HG03039 (cell line): ENCODE results near the gene PPFIA2.

ENCODE experiments used
- ATAC-seq: cut with Tn5 transposase; IDR thresholded peaks from one replicate; pipeline ENCODE4 v1.9.1; 2021; ENCODE audit warnings: mild to moderate bottlenecking, moderate library complexity; ENCODE audit not compliant: unreplicated experiment

PPFIA2 gene

DNA sequence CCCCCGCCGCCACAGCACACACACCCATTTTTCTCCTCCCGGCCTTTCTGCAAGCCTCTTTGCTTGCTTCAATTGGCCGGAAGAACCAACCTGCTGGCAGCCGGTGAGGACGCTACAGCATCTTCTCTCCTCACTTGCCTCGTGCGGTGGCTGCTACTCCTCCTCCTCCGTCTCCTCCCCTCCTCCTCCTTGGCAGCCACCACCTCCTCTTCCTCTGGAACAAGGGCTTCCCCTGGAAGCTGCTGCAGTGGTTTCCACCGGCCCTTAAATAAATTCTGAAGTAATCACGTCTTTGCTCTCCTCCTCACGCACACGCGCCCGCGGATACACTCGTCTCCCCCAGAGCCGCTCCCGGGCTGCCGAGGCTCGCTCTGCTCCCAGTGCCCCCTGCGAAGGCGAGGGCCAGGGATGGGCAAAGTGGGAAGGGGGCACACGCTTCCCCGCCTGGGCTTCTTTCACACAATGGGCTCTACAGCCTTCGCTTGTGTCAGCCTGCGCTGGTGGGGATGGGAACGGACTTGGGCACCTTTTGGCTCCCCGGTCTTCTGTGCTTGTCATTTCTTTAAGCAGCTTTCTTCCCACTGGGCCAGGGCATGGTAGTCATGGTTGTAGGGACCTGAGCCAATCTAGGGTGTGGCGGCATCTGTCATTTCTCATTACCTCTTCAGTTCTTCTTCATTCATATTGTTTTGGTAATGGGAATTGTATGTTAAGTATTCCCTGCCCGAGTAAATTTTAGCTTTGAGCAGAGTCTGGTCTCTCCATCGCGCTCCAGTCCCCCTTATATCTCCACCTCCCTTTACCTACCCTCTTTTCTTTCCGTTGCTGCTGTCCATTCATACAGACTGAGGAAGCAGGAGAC is at the start of gene PPFIA2:
TSS of gene PPFIA2 (minus strand) at position 161 of the 862 bp plus-strand sequence.
- ATAC-seq = no peak

DNA sequence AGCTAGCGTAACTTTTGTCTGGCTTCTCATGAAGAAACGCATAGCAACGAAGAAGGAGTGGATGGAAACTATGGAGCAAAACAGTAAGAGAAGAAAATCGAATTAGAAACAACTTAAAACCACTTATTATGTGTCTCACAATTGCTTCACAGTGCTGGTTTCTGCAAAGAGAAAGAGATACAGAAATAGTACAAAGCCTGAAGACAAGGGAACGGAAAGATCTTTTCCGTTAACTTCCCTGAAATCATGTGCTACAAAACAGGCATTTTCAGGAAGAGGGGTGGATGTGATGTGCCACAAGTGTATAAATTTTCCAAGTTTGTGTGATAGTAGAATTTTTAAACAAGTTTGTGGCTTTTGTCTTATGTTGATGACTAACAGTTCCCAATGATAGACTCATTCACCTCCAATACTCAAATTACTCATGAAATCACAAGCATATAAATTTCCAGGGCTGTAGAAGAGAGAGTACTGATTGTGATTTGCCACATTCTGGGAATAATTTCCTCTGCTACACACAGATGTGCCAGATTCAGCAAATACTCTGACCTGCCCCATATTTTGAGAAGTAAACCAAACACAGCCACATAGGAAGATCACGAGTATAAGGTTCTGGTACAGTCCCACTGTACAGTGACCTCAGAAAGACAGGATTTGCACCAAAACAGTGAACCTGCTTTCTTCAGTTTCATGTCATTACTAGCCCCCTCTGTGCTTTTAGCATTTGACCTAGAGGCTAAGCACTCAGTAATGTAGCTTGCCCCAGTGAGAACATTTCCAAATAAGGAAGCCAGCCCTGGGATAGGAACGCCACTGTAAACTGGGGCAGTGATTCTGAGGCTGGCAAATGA is 41.4 kb upstream of the PPFIA2 start:
- no peak for ATAC-seq

DNA sequence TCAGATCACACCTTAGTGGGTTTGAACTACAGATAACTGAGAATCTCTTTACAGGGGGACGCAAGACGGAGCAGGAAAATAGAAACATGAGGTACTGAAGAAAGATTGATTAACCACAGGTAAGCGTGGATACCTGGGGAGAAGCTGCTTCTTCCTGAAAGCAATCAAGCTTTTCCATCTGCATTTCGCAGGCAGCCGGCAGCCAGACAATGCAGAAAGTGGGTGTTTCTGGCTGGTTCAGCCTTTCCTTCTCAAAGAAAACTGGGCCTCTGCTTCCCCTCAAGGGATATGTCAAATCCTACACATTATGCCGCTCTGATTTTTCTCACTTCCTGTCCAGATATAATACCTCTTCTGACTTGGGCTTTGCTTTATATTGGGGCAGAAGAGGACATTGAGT is 39.1 kb upstream of the PPFIA2 start:
- no peak for ATAC-seq

DNA sequence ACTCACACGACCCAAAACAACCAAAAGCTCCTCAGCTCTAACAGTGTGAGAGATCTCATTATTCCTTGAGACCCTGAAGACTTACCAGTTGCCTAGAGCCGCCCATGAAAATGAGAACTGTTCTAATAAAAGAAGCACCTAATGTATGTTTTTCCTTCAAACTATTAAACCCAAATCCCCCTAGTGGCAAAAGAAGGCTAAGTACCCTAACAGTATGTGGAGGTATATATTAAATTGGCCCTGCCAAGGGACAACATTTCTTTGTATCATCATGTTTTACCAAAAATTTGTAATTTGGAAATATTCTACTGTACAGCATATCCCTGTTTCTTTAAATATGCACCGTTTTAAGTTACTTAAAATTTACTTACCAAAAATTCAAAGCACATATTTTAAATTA is 38.0 kb upstream of the PPFIA2 start:
- peak; percentile 44 for ATAC-seq

DNA sequence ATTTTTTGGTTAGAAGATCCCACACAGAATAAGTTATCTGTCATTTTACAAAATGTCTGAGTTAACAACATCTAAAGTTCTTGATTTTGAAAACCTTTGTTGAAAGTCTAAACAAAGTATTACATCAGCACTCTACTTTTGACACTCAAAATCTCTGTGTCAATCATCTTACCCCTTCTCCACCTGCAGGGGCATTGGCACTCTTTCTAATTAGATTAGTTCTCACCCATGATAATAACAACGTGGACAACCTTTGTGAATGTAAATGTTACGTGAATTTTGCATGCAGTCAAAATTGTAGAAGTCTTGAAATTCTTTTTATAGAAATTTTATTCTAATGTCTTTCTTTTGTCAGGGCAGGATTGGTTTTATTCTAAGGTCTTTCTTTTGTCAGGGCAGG is 33.5 kb upstream of the PPFIA2 start:
- ATAC-seq = no peak

DNA sequence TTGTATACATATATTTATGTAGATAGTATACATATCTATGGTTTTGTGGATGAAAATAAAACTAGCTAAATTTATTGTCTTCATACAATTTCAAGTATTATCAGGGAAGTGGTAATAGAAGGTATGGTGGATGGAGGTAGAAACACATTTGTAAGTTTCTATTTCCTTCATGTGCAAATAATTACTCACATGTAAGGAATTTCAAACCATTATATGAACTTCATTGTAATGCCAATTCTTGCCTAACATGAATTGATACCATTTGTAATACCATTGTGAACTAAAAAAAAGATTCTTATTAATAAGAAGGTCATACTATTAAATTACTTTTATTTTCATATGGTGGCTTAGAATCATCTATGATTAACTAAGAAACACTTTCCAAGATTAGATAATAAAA is 20.1 kb upstream of the PPFIA2 start:
- no peak for ATAC-seq

DNA sequence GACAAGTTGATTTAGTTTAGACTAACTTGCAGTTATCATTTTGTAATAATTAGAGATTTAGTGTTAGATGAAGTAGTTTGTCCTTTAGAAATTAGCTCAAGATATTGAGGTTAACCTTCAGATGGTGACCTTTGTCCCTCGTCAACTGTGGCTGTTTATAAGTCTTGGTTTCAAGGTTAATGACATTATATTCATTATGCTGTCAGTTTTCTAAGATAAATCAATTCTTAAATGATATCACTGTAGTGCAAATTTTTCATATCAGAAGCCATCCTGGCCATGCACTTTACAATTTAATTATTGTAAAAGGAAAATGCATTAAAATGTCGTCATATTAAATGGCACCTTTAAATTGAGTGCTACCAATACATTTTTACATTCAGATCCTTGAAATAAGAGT is 19.6 kb upstream of the PPFIA2 start:
- ATAC-seq = no peak

DNA sequence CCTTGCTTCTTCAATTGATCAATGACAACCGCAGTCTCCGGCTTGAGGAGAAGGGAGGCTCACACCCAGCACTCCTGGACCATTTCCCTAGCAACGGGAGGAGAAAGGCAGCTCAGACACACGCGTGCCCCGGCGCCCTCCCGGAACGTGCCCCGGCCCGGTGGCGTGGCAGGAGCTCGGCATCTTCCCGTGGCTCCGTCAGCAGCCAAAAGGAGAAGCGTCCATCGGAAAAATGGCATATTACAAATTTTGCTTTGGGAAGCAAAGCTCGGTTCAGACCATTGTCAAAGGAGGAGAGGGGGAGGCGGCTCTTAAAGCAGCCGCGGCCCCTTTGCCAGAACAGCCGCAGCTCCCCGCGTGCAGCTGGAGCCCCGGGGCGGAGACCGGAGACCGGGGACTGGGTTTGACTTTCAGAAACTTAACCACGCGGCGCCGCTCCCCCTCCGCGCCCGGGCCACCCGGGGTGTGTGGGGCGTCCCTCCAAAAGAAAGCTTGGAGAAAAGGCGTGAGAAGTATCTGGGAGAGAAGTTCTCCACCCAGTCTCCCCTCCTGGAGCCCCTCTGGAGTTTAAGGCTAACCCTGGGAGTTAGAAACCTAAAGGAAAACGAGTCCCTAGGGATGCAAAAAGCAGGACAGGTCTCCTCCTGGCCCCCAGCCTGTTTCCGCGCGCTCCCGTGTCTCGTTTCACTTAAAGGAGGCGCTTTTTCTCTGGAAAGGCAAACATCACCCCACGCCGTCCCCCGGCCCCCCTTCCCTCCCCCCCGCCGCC is 545 bp downstream of the PPFIA2 start:
- no peak for ATAC-seq

DNA sequence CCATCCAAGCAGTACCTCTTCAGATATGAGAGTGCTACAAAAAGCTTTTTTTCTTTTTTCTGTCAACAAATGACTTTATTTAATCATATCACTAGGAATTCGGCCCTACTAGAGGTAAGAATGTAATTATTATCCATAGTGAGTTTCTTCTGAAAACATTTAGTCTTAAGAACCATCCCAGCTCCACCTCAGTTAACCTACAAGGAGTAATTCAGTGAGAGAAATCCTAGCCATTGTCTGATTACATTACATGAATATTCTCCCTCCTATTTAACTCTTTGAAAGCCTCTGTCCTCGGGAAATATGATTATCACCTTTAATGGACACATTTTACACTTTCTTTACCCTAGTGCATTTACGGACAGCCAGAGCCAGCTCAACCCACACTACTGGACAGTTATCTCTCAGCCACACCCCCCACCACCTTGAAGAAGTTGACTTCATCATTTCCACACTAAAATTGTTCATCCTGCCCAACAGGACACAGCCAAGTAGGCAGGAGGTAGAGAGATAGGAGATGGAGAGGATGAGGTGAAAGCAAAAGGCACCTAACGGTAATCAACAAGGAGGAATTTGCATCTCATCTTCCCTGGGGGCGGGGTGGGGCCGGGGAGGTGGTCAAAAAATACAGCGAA is 1.3 kb downstream of the PPFIA2 start:
- ATAC-seq = no peak

DNA sequence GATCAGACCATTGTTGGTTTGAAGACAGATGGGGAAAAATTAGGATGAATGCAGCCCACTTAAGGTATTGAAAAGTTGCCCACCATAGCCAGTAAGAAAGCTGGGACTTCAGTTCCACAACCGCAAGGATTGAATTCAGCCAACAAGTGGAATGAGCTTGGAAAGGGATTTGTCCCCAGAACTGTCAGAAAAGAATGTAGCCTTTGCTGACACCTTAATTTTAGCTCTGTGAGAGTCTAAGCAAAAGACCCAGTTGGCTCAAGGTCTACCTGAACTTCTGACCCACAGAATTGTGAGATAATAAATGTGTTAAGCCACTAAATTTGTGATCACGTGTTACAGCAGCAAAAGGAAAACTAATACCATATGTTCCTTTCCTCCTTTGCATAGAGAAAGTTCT is 29.4 kb downstream of the PPFIA2 start:
- no peak for ATAC-seq

DNA sequence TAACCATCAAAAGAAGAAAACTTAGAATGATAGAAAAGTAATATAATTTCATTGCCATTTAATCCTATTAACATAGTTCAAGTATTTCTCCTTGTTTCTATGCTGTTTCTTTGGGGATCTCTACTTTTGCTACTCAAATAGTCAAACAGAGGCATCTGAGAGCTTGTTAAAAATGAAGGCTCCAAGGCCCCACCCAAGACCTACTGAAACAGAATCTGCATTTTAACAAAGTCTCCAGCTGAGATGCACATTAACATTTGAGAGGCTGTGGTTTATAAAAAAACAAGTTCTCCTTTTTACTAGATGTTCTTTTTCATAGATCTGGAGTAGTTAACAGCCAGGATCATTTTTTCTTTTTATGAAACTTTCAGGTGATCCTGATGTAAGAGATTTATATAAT is 31.8 kb downstream of the PPFIA2 start:
- no peak for ATAC-seq

DNA sequence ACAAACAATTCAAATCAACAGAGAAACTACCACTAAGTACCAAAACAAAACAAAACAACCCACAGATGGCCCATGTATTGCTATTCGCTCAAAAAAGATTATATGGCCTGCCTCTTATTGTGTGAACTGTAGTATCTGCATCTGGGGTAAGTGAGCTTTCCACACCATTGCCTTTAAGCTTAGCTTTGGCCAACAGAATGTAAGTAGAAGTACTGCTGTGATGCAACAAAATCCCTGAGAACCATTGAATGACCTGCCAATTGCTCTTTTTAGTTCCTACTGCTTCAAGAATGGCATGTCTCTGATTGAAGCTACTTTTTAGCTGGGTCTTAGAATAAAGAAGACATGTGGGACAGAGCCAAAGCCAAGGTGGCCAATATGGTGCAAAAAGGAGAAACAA is 32.5 kb downstream of the PPFIA2 start:
- no peak for ATAC-seq

DNA sequence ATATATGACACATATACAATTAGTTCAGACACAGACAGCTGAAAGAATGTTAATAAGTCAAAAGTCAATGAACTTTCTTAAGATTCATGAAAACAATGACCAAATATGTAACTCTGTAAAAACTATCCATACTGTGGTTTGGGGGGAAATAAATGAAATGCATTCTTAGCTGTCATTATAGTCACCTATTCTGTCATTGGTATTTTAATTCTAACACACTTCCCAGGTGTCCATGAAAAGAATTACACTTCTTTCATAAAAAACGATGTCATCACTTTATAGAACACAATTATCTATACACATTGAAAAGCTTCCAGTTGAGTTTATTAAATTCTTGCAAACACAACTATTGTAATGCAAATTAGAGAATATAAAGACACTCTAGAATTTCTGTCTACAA is 35.8 kb downstream of the PPFIA2 start:
- no peak for ATAC-seq

DNA sequence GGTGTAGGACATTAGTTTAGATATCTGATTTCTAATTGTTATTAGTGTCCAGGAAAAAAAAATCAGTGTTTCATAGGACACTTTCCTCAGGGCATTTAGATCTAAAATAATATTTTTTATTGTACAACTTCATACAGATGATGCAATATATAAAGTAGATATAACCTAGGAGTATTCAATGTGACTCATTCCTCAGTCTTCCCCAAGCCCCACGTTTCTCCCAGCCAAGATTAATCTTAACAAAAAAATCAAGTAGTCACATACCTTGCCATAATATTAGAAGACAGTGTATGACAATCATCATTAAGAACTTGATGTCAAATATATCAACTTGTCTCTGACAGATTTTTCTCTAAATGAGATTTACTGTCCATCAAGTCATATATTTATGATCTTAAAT is 37.1 kb downstream of the PPFIA2 start:
- ATAC-seq = no peak

DNA sequence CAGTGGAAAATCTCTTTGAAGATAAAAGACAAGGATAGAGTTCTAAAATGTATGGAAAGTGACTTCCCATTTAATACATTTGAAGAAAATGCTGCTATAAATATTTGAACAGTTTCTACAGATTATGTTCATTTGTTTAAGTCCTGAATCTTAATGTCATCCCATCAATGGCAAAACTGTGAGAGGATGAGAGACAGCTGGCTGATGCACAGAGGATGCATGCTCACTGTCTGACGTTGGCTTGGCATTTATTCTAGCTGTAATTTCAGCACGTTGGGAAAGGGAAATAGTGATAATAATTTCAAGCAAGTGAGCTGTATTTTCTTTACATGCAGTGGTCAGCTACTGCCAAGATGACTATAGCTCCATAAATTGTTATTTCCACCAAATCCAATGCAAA is 40.5 kb downstream of the PPFIA2 start:
- ATAC-seq = no peak

DNA sequence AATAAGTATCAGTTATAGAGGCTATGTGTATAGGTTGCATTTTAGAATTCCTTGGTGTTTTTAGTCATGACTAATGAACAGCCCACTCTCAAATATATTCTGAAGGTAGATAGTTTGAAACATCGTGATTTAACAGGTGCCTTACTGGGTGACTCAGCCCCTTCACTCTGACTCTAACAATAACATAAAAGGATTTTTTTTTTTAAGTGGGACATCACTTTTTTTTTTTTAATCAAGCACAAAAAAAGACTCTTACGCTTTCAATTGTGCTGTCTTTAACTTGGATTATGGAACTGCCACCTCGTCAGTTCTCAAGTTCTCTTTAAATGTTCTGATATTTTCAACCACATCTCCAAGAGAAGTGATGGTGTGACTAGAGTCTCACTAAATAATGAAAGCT is 46.6 kb downstream of the PPFIA2 start:
- ATAC-seq = no peak

DNA sequence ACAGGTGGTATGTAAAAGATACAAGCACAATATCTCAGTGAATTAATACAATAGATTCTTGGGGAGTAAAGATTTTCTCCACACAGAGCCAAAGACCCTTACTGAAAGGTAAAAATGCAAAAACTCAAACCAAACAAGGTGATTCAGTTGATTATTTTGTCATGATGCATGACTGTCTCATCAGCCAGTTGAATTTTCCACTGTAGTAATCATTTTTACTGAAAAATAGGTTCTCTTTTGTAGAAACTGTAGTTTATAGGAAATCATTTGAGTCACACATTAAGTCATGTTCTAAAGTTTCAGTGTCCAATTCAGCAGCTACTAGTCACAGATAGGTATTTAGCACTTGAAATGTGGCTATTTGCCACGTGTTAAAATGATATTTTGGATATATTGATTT is 53.6 kb downstream of the PPFIA2 start:
- ATAC-seq = no peak

DNA sequence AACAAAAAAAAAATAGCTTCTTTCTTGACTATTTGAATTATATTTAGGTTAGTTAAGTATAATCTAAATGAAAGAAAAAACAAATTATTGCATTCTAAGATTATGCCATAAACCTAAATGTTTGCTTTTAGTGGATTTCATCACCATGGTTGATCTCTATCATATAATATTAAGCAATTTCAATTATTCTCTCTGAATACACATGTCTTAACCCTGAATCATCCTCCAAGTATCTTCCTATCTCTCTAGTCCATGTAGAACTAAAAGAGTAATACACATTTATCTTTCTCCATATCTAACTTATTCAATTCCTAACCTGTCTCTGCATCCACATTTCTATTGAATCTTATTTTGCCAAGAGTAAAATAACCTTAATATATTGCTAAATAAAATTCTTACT is 59.6 kb downstream of the PPFIA2 start:
- ATAC-seq = no peak

DNA sequence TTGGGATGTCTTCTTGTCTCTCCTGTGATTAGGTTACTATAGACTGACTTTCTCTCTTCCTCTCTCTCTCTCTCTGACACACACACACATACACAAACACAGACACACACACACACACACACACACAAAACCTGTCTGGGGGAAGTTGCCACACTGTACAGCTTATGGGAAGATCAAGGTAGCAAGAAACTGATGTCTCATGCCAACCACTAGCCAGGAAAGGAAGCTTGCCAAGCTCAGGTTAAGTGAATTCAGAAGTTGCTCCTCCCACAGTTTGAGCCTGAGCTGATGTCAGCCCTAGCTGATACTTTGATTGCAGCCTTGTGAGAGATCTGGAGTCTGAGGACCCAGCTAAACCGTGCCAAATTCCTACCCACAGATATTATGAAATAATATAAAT is 67.1 kb downstream of the PPFIA2 start:
- ATAC-seq = no peak

DNA sequence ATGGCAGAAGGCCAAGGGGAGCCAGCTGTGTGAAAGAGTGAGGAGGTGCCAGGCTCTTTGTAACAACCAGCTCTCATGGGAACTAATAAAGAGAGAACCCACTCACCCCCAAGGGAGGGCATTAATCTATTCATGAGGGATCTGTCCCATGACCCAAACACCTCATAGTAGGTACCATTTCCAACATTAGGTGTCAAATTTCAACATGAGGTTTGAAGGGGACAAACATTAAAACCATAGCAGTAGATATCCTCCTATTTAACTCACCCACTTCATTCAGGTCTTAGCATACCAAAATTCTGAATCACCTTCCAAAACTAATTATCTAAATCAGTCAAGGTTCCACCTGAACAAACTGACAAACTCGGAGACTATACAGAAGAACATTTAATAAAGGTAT is 75.3 kb downstream of the PPFIA2 start:
- ATAC-seq = no peak

DNA sequence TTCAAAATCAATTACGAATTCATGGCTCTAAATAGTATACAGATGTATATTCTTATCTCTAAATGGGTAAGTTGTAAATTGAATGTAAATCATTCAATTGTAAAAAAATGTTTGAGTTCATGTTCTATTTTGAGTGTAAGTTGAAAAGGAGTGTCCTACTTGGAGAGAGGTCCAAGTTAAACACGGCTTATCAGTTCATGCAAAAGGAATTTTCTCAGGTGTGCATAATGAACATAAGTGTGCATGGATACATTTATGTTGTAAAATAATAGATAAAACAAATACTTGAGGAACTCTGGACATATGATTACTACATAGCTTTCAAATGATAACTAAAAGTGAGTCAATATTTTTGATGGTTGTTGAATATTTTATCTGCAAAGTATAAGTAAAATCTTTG is 79.5 kb downstream of the PPFIA2 start:
- no peak for ATAC-seq
